ENCODE data around the gene MEGF9. TPM values are rescaled to one million over a fixed set of nuclear protein-coding genes. Genes with fewer than 3 reads are reported as not detected.
"Not testable (repeated sequence)": the region's sequence is repeated elsewhere in the genome, so short reads cannot be mapped to it uniquely, and the experiment has no call there.

Gene MEGF9
- total RNA-seq, 4 donors from 2014 or later: 62.1 to 113 (median 91.8) TPM

DNA sequence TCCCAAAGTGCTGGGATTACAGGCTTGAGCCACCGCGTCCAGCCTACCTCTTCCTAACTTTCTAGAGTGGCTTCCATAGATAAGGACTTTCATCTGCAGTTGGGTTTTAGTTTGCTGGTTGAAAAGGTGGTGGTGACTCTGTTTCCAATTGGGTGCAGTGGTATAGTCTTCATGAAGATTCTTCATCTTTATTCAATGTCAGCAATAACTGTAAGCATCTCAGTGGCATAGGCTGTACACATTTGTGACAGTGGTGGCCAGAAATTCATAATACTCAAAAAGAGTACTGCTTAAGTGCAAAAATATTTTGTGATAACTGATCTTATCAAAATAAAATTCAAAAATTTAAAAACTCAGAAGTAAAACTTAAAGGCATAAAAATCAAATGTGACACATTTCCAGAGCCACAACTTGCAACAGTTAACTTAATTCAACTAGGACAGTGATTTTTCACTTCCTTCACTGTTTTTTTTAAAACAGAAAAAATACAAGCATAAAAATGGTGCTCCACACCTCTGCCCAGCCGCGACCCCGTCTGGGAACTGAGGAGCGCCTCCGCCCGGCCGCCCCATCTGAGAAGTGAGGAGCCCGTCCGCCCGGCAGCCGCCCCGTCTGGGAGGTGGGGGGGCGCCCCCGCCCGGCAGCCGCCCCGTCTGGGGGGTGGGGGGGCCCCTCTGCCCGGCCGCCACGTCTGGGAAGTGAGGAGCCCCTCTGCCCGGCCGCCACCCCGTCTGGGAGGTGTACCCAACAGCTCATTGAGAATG, 77.9 kb downstream of the MEGF9 start:
- Histone ChIP-seq H3K4me1 (peaks cover 0 to 15% (median 0%) of the 10 kb centered on the region in 4 donors), H3K27ac (no peak overlapping the region), H3K9me3 (peaks cover 0 to 12% (median 0%) of the 10 kb centered on the region in 4 donors), H3K36me3 (no peaks in the 10 kb centered on the region), H3K27me3 (no peaks in the 10 kb centered on the region), H3K4me3 (no peak overlapping the region)
- DNase-seq (ENCODE audit: low spot score in 2 of 2): no peak
- TF ChIP-seq POLR2A (IDR thresholded peaks at IDR 0.05) (no peak), EP300 (IDR thresholded peaks at IDR 0.05) (no peak)
- TF ChIP-seq, protein P1, sequence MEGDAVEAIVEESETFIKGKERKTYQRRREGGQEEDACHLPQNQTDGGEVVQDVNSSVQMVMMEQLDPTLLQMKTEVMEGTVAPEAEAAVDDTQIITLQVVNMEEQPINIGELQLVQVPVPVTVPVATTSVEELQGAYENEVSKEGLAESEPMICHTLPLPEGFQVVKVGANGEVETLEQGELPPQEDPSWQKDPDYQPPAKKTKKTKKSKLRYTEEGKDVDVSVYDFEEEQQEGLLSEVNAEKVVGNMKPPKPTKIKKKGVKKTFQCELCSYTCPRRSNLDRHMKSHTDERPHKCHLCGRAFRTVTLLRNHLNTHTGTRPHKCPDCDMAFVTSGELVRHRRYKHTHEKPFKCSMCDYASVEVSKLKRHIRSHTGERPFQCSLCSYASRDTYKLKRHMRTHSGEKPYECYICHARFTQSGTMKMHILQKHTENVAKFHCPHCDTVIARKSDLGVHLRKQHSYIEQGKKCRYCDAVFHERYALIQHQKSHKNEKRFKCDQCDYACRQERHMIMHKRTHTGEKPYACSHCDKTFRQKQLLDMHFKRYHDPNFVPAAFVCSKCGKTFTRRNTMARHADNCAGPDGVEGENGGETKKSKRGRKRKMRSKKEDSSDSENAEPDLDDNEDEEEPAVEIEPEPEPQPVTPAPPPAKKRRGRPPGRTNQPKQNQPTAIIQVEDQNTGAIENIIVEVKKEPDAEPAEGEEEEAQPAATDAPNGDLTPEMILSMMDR (IDR thresholded peaks at IDR 0.05): no peak
- 90 to 97% methylated on average over 22 to 24 of the region's 25 CpGs for WGBS, 2 donors

DNA sequence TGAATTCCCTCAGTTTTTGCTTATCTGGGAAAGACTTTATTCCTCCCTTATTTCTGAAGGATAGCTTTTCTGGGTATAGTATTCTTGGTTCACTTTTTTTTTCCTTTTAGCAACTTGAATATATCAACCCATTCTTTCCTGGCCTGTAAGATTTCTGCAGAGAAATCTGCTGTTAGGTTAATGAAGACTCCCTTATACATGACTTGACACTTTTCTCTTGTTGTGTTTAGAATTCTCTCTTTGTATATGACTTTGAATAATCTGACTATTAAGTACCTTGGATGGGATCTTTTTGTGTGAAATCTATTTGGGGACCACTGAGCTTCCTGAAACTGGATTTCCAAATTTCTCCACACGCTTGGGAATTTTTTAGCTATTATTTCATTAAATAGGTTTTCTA, 79.3 kb downstream of the MEGF9 start:
- no peaks in the 10 kb centered on the region for H3K36me3 ChIP-seq
- no peaks in the 10 kb centered on the region for H3K27me3 ChIP-seq
- no peak overlapping the region for H3K4me3 ChIP-seq
- DNase-seq (ENCODE audit: low spot score in 2 of 2): no peak
- H3K27ac ChIP-seq: no peak overlapping the region
- peaks cover 0 to 26% (median 0%) of the 10 kb centered on the region in 4 donors for H3K4me1 ChIP-seq
- TF ChIP-seq, protein P1 (IDR thresholded peaks at IDR 0.05): no peak
- TF ChIP-seq EP300 (IDR thresholded peaks at IDR 0.05): no peak
- no peak for TF ChIP-seq POLR2A (IDR thresholded peaks at IDR 0.05)
- 97% methylated on average over 1 of the region's 1 CpG for WGBS, 2 donors
- peaks cover 0 to 12% (median 0%) of the 10 kb centered on the region in 4 donors for H3K9me3 ChIP-seq

GRCh38 chr9:120630333-120630732, 83.9 kb downstream of the MEGF9 start:
- Histone ChIP-seq H3K27me3 (no peaks in the 10 kb centered on the region), H3K9me3 (peaks cover 0 to 7% (median 0%) of the 10 kb centered on the region in 4 donors), H3K4me3 (no peak overlapping the region), H3K27ac (peak overlapping the region in 3 of 4 donors; percentile 19 to 85 (median 69)), H3K4me1 (peaks cover 0 to 56% (median 2%) of the 10 kb centered on the region in 4 donors), H3K36me3 (no peaks in the 10 kb centered on the region)
- TF ChIP-seq POLR2A (IDR thresholded peaks at IDR 0.05) (no peak), EP300 (IDR thresholded peaks at IDR 0.05) (no peak)
- TF ChIP-seq, protein P1 (IDR thresholded peaks at IDR 0.05): no peak
- DNase-seq (ENCODE audit: low spot score in 2 of 2): no peak

GRCh38 chr9:120628925-120629497, 85.3 kb downstream of the MEGF9 start:
- WGBS, 2 donors: 61 to 73% methylated on average over 3 of the region's 3 CpGs
- Histone ChIP-seq H3K27ac (peak overlapping the region; percentile 19 to 85 (median 63)), H3K4me1 (peaks cover 0 to 69% (median 2%) of the 10 kb centered on the region in 4 donors)
- H3K4me3 ChIP-seq; DNase-seq (ENCODE audit: low spot score in 2 of 2); H3K36me3 ChIP-seq; H3K27me3 ChIP-seq; H3K9me3 ChIP-seq: not testable (repeated sequence)

GRCh38 chr9:120628207-120628924, 85.9 kb downstream of the MEGF9 start:
- WGBS, 2 donors: 29 to 31% methylated on average over 4 of the region's 4 CpGs
- peak overlapping the region; percentile 46 to 85 (median 63) for H3K27ac ChIP-seq
- peaks cover 0 to 66% (median 2%) of the 10 kb centered on the region in 4 donors for H3K4me1 ChIP-seq
- no peaks in the 10 kb centered on the region for H3K9me3 ChIP-seq
- no peak for DNase-seq (ENCODE audit: low spot score in 2 of 2)
- TF ChIP-seq POLR2A (IDR thresholded peaks at IDR 0.05) (no peak), EP300 (IDR thresholded peaks at IDR 0.05) (peak in 1 of 2 donors; percentile 16)
- H3K36me3 ChIP-seq: no peaks in the 10 kb centered on the region
- no peak overlapping the region for H3K4me3 ChIP-seq
- H3K27me3 ChIP-seq: no peaks in the 10 kb centered on the region

Data from tibial nerve (tissue), 4 donors.